ENCODE data around the gene ARPC4.
A peak's percentile ranks its signal among the peaks of the same experiment; 100 is the strongest.

ARPC4 gene

GRCh38 chr3:9795207-9795606, 2.3 kb downstream of the ARPC4 start:
- 94% methylated on average over 5 of the region's 5 CpGs for WGBS
- Histone ChIP-seq H3K27me3 (ENCODE audit: insufficient read depth, low read length) (no peaks in the 10 kb centered on the region), H3K4me1 (ENCODE audit: insufficient read depth, low read length) (peaks cover 6% of the 10 kb centered on the region; the same call in 1 of the 2 replicates), H3K4me3 (ENCODE audit: low read length) (no peak overlapping the region), H3K9ac (ENCODE audit: low read depth, low read length) (no peak overlapping the region), H3K36me3 (ENCODE audit: insufficient read depth, low read length) (peaks cover 57% of the 10 kb centered on the region), H3K27ac (ENCODE audit: low read depth, low read length) (no peak overlapping the region), H3K9me3 (ENCODE audit: insufficient read depth, low read depth, low read length) (no peaks in the 10 kb centered on the region)

- peaks cover 4% of the 10 kb centered on the region; the same call in 1 of the 2 replicates for H3K4me1 ChIP-seq (ENCODE audit: insufficient read depth, low read length)
- H3K9ac ChIP-seq (ENCODE audit: low read depth, low read length) = no peak overlapping the region
- WGBS = 95% methylated on average over 12 of the region's 12 CpGs
- H3K9me3 ChIP-seq (ENCODE audit: insufficient read depth, low read depth, low read length) = no peaks in the 10 kb centered on the region
- H3K27me3 ChIP-seq (ENCODE audit: insufficient read depth, low read length) = no peaks in the 10 kb centered on the region
- H3K27ac ChIP-seq (ENCODE audit: low read depth, low read length) = no peak overlapping the region
- peaks cover 67% of the 10 kb centered on the region for H3K36me3 ChIP-seq (ENCODE audit: insufficient read depth, low read length)
- no peak overlapping the region for H3K4me3 ChIP-seq (ENCODE audit: low read length)
Observed at GRCh38 chr3:9797196-9797945, 4.5 kb downstream of the ARPC4 start.

- H3K4me1 ChIP-seq (ENCODE audit: insufficient read depth, low read length) = no peaks in the 10 kb centered on the region
- H3K27ac ChIP-seq (ENCODE audit: low read depth, low read length) = no peak overlapping the region
- no peaks in the 10 kb centered on the region for H3K27me3 ChIP-seq (ENCODE audit: insufficient read depth, low read length)
- no peak overlapping the region for H3K9ac ChIP-seq (ENCODE audit: low read depth, low read length)
- no peak overlapping the region for H3K4me3 ChIP-seq (ENCODE audit: low read length)
- no peaks in the 10 kb centered on the region for H3K9me3 ChIP-seq (ENCODE audit: insufficient read depth, low read depth, low read length)
- 94% methylated on average over 5 of the region's 5 CpGs for WGBS
- H3K36me3 ChIP-seq (ENCODE audit: insufficient read depth, low read length) = peaks cover 86% of the 10 kb centered on the region
Observed at GRCh38 chr3:9800529-9800928, 7.6 kb downstream of the ARPC4 start.

GRCh38 chr3:9803494-9803893, 10.6 kb downstream of the ARPC4 start:
- Histone ChIP-seq H3K4me3 (ENCODE audit: low read length) (no peak overlapping the region), H3K4me1 (ENCODE audit: insufficient read depth, low read length) (no peaks in the 10 kb centered on the region), H3K9ac (ENCODE audit: low read depth, low read length) (no peak overlapping the region), H3K36me3 (ENCODE audit: insufficient read depth, low read length) (peaks cover 87% of the 10 kb centered on the region), H3K27ac (ENCODE audit: low read depth, low read length) (no peak overlapping the region), H3K27me3 (ENCODE audit: insufficient read depth, low read length) (no peaks in the 10 kb centered on the region), H3K9me3 (ENCODE audit: insufficient read depth, low read depth, low read length) (no peaks in the 10 kb centered on the region)
- 87% methylated on average over 1 of the region's 1 CpG for WGBS

- H3K36me3 ChIP-seq (ENCODE audit: insufficient read depth, low read length) = peaks cover 72% of the 10 kb centered on the region
- WGBS = 95% methylated on average over 5 of the region's 5 CpGs
- H3K9me3 ChIP-seq (ENCODE audit: insufficient read depth, low read depth, low read length) = no peaks in the 10 kb centered on the region
- H3K27ac ChIP-seq (ENCODE audit: low read depth, low read length) = no peak overlapping the region
- H3K27me3 ChIP-seq (ENCODE audit: insufficient read depth, low read length) = no peaks in the 10 kb centered on the region
- H3K9ac ChIP-seq (ENCODE audit: low read depth, low read length) = no peak overlapping the region
- peaks cover 9% of the 10 kb centered on the region; the same call in 1 of the 2 replicates for H3K4me1 ChIP-seq (ENCODE audit: insufficient read depth, low read length)
- no peak overlapping the region for H3K4me3 ChIP-seq (ENCODE audit: low read length)
Observed at GRCh38 chr3:9804996-9805395, 12.1 kb downstream of the ARPC4 start.

- H3K9ac ChIP-seq (ENCODE audit: low read depth, low read length) = no peak overlapping the region
- peaks cover 7% of the 10 kb centered on the region for H3K27me3 ChIP-seq (ENCODE audit: insufficient read depth, low read length)
- peaks cover 9% of the 10 kb centered on the region; the same call in 1 of the 2 replicates for H3K4me1 ChIP-seq (ENCODE audit: insufficient read depth, low read length)
- H3K4me3 ChIP-seq (ENCODE audit: low read length) = no peak overlapping the region
- WGBS = 97% methylated on average over 12 of the region's 12 CpGs
- H3K27ac ChIP-seq (ENCODE audit: low read depth, low read length) = no peak overlapping the region
- H3K36me3 ChIP-seq (ENCODE audit: insufficient read depth, low read length) = peaks cover 61% of the 10 kb centered on the region
- no peaks in the 10 kb centered on the region for H3K9me3 ChIP-seq (ENCODE audit: insufficient read depth, low read depth, low read length)
Observed at GRCh38 chr3:9806137-9806536, 13.3 kb downstream of the ARPC4 start.

- Histone ChIP-seq H3K9me3 (ENCODE audit: insufficient read depth, low read depth, low read length) (no peaks in the 10 kb centered on the region), H3K4me1 (ENCODE audit: insufficient read depth, low read length) (peaks cover 9% of the 10 kb centered on the region; the same call in 1 of the 2 replicates), H3K4me3 (ENCODE audit: low read length) (no peak overlapping the region), H3K27me3 (ENCODE audit: insufficient read depth, low read length) (peaks cover 14% of the 10 kb centered on the region), H3K36me3 (ENCODE audit: insufficient read depth, low read length) (peaks cover 54% of the 10 kb centered on the region), H3K27ac (ENCODE audit: low read depth, low read length) (no peak overlapping the region), H3K9ac (ENCODE audit: low read depth, low read length) (no peak overlapping the region)
- WGBS = 95% methylated on average over 7 of the region's 7 CpGs
Observed at GRCh38 chr3:9806688-9807589, 14.1 kb downstream of the ARPC4 start.

- H3K36me3 ChIP-seq (ENCODE audit: insufficient read depth, low read length) = peaks cover 46% of the 10 kb centered on the region
- 98% methylated on average over 2 of the region's 2 CpGs for WGBS
- peaks cover 9% of the 10 kb centered on the region; the same call in 1 of the 2 replicates for H3K4me1 ChIP-seq (ENCODE audit: insufficient read depth, low read length)
- H3K27ac ChIP-seq (ENCODE audit: low read depth, low read length) = no peak overlapping the region
- H3K9ac ChIP-seq (ENCODE audit: low read depth, low read length) = no peak overlapping the region
- no peaks in the 10 kb centered on the region for H3K9me3 ChIP-seq (ENCODE audit: insufficient read depth, low read depth, low read length)
- no peak overlapping the region for H3K4me3 ChIP-seq (ENCODE audit: low read length)
- H3K27me3 ChIP-seq (ENCODE audit: insufficient read depth, low read length) = peaks cover 14% of the 10 kb centered on the region
Observed at GRCh38 chr3:9807981-9808344, 15.1 kb downstream of the ARPC4 start.

- Histone ChIP-seq H3K9ac (ENCODE audit: low read depth, low read length) (no peak overlapping the region), H3K27me3 (ENCODE audit: insufficient read depth, low read length) (peaks cover 14% of the 10 kb centered on the region), H3K4me1 (ENCODE audit: insufficient read depth, low read length) (peaks cover 9% of the 10 kb centered on the region; the same call in 1 of the 2 replicates), H3K4me3 (ENCODE audit: low read length) (no peak overlapping the region), H3K27ac (ENCODE audit: low read depth, low read length) (no peak overlapping the region; the same call in 1 of the 2 replicates), H3K36me3 (ENCODE audit: insufficient read depth, low read length) (peaks cover 40% of the 10 kb centered on the region), H3K9me3 (ENCODE audit: insufficient read depth, low read depth, low read length) (no peaks in the 10 kb centered on the region)
- WGBS = 70% methylated on average over 7 of the region's 7 CpGs
Observed at GRCh38 chr3:9808345-9809037, 15.6 kb downstream of the ARPC4 start.

GRCh38 chr3:9809239-9809614, 16.3 kb downstream of the ARPC4 start:
- Histone ChIP-seq H3K27me3 (ENCODE audit: insufficient read depth, low read length) (peaks cover 14% of the 10 kb centered on the region), H3K36me3 (ENCODE audit: insufficient read depth, low read length) (peaks cover 33% of the 10 kb centered on the region), H3K27ac (ENCODE audit: low read depth, low read length) (no peak overlapping the region), H3K9ac (ENCODE audit: low read depth, low read length) (peak overlapping the region; percentile 73; the same call in 1 of the 2 replicates), H3K9me3 (ENCODE audit: insufficient read depth, low read depth, low read length) (no peaks in the 10 kb centered on the region), H3K4me1 (ENCODE audit: insufficient read depth, low read length) (peaks cover 9% of the 10 kb centered on the region; the same call in 1 of the 2 replicates), H3K4me3 (ENCODE audit: low read length) (peak overlapping the region; percentile 67)
- 79% methylated on average over 4 of the region's 4 CpGs for WGBS
